ENCODE data around the gene PEF1. TPM values are rescaled to one million over a fixed set of nuclear protein-coding genes. Genes with fewer than 3 reads are reported as not detected.

PEF1 gene
- total and polyA plus RNA-seq, 4 donors, result 75.1 to 103 (median 80.8) TPM

DNA sequence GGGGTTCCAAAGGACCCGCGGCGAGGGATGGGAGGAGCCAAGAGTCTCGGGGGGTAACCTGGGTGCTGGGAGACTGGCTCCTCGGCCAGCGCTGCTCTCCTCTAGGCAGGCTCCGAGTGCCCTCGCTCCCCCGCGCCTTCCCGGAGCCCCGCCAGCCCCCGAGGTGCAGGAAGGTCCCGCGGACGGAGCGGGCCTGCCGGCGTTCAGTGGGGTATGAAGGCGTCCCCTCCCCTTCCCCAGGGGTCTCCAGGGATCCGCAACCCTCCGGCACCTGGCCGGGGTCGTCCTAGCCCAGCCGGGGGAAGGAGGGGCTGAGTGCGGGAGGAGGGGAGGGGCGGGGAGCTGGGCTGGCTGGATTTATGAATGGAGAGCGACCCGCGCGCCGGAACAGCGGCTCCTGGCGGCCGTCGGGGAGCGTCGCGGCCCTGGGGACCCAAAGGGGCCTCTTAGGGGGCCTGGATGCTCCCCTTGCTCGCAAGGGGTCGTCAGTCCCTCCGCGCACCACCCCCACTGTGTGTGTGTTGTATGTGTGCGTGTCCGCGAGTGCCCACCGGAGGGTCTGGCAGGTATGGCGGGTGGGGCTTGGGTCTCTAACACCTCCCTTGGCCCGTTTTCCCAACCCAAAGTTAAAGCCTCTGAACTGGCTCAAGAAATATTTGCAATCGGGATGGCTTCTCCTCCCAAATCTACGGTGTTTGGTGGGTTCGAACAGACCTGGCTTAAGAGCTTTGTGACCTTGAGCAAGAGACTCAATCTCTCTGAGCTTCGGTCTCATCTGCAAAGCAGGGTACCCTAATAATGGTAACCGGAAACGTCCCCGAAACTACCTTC, 26.5 kb downstream of the PEF1 start:
- peak overlapping the region; percentile 29 for H3K4me3 ChIP-seq
- H3K4me1 ChIP-seq (ENCODE audit: control insufficient read depth in 5 of 5, insufficient read depth in 5 of 5, low read length in 5 of 5), result peaks cover 0 to 13% (median 0%) of the 10 kb centered on the region in 5 donors
- DNase-seq, result peak; percentile 61 to 73 (median 65)
- WGBS, 2 donors, result 14 to 16% methylated on average over 41 to 56 of the region's 56 CpGs
- peaks cover 0 to 14% (median 8%) of the 10 kb centered on the region in 3 donors for H3K27me3 ChIP-seq (ENCODE audit: control insufficient read depth in 3 of 3, insufficient read depth in 3 of 3, low read length in 2 of 3)
- no peaks in the 10 kb centered on the region for H3K36me3 ChIP-seq (ENCODE audit: control insufficient read depth in 4 of 4, insufficient read depth in 4 of 4, low read length in 4 of 4)
- peak; percentile 6 for TF ChIP-seq CTCF (IDR thresholded peaks at IDR 0.05; ENCODE audit: control extremely low read depth, extremely low read depth)
- H3K27ac ChIP-seq (ENCODE audit: low read depth in 1 of 2, low read length in 1 of 2), result no peak overlapping the region
- no peak overlapping the region for H3K9ac ChIP-seq (ENCODE audit: insufficient read depth in 1 of 2, low read length in 2 of 2)
- peak; percentile 37 for ATAC-seq (ENCODE audit: insufficient read depth, low FRiP score)
- no peaks in the 10 kb centered on the region for H3K9me3 ChIP-seq (ENCODE audit: control insufficient read depth in 4 of 4, insufficient read depth in 3 of 4, low read length in 3 of 4)

DNA sequence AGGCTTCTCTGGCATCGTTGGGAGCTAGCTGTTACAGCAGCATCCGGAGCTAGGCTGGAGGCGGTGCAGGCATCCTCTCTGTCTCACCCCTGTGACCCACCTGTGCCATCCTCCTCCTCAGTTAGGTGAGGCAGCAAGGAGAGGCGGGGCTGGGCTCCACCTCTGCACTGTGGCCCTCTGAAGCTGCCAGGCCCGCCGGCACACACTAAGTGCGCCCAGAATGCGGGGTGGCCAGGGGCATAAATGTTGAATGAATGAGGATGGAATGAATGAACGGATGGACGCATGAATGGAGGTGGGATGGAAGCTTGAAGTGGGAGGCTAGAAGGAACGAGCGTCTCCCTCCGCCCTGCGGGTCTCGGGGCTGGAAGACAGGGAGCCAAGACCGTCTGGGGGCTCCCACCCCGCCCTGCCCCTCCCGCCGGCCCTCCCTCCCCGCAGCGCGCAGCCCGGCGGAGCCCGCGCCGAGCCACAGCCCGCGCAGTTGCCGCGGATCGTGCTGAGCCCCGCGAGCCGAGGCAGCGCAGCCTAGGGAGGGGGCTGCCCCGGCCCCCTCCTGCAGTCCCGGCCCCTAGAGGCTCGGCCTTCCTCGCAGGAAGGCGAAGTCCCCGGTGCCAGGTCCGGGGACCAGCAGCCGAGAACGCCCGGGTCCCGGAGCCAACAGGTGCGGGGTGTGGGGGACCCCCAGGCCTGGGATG, 27.3 kb downstream of the PEF1 start, which contains the start of gene HCRTR1:
Gene HCRTR1, plus strand, starts transcription at position 472 of the 698 bp plus-strand sequence. CDS start 1,504 bp downstream, outside the sequence.
- no peak within 1 kb of the TSS for H3K9ac ChIP-seq (ENCODE audit: insufficient read depth in 1 of 2, low read length in 2 of 2)
- no peak for DNase-seq

GRCh38 chr1:31615939-31616338, 28.7 kb downstream of the PEF1 start:
- 74 to 86% methylated on average over 2 of the region's 2 CpGs for WGBS, 2 donors
- H3K27me3 ChIP-seq (ENCODE audit: control insufficient read depth in 3 of 3, insufficient read depth in 3 of 3, low read length in 2 of 3), result peaks cover 0 to 14% (median 8%) of the 10 kb centered on the region in 3 donors
- H3K27ac ChIP-seq (ENCODE audit: low read depth in 1 of 2, low read length in 1 of 2), result no peak overlapping the region
- ATAC-seq (ENCODE audit: insufficient read depth, low FRiP score) (no peak), DNase-seq (no peak)
- peaks cover 0 to 7% (median 0%) of the 10 kb centered on the region in 5 donors for H3K4me1 ChIP-seq (ENCODE audit: control insufficient read depth in 5 of 5, insufficient read depth in 5 of 5, low read length in 5 of 5)
- no peak overlapping the region for H3K4me3 ChIP-seq
- TF ChIP-seq CTCF (IDR thresholded peaks at IDR 0.05; ENCODE audit: control extremely low read depth, extremely low read depth), result no peak
- no peaks in the 10 kb centered on the region for H3K36me3 ChIP-seq (ENCODE audit: control insufficient read depth in 4 of 4, insufficient read depth in 4 of 4, low read length in 4 of 4)
- no peaks in the 10 kb centered on the region for H3K9me3 ChIP-seq (ENCODE audit: control insufficient read depth in 4 of 4, insufficient read depth in 3 of 4, low read length in 3 of 4)
- H3K9ac ChIP-seq (ENCODE audit: insufficient read depth in 1 of 2, low read length in 2 of 2), result no peak overlapping the region

More for the DNA sequence above, 27.3 kb downstream of the PEF1 start, which contains the start of gene HCRTR1:
- Histone ChIP-seq H3K27me3 (ENCODE audit: control insufficient read depth in 3 of 3, insufficient read depth in 3 of 3, low read length in 2 of 3) (peaks cover 0 to 14% (median 8%) of the 10 kb centered on the region in 3 donors), H3K27ac (ENCODE audit: low read depth in 1 of 2, low read length in 1 of 2) (no peak within 1 kb of the TSS), H3K36me3 (ENCODE audit: control insufficient read depth in 4 of 4, insufficient read depth in 4 of 4, low read length in 4 of 4) (no peaks in the 10 kb centered on the region), H3K9me3 (ENCODE audit: control insufficient read depth in 4 of 4, insufficient read depth in 3 of 4, low read length in 3 of 4) (no peaks in the 10 kb centered on the region), H3K4me3 (peak within 1 kb of the TSS; percentile 29), H3K4me1 (ENCODE audit: control insufficient read depth in 5 of 5, insufficient read depth in 5 of 5, low read length in 5 of 5) (peaks cover 0 to 13% (median 0%) of the 10 kb centered on the region in 5 donors)
- ATAC-seq (ENCODE audit: insufficient read depth, low FRiP score), result no peak
- no peak for TF ChIP-seq CTCF (IDR thresholded peaks at IDR 0.05; ENCODE audit: control extremely low read depth, extremely low read depth)
- 11 to 14% methylated on average over 33 to 48 of the region's 48 CpGs for WGBS, 2 donors
